Adrenal gland (tissue), 5 donors: ENCODE measurements around the gene DYNLRB2.

ENCODE experiments used
- CTCF ChIP-seq, 6 experiments: fragments of 450-650 bp in 4 of 6; fragments of 200-600 bp in 2 of 6; sonication (generic) in 1 of 6; IDR thresholded peaks; 1 replicate in 5 of 6; 2 replicates in 1 of 6; pipeline versions ENCODE4 v1.5.1 to v1.8.0; 2016 to 2021; ENCODE audit warnings: antibody characterized with exemption in 6 of 6, mild to moderate bottlenecking in 2 of 6, moderate library complexity in 1 of 6
- POLR2A ChIP-seq, 2 donors: fragments of 450-650 bp; IDR thresholded peaks; one replicate each; pipeline ENCODE4 v1.6.1; 2017; ENCODE audit warnings: antibody characterized with exemption in 2 of 2, mild to moderate bottlenecking in 2 of 2, moderate library complexity in 1 of 2
- donor health status: DM: no; HTN: no; CAD: no.

- no peak for TF ChIP-seq CTCF (IDR thresholded peaks at IDR 0.05)
- no peak for TF ChIP-seq POLR2A (IDR thresholded peaks at IDR 0.05)
Measured at GRCh38 chr16:80587071-80587470, 46.3 kb downstream of the DYNLRB2 start.
